Adipose tissue (tissue), 3 donors: Measurements from ENCODE around the gene ACBD4. TPM values are rescaled to one million over a fixed set of nuclear protein-coding genes. Genes with fewer than 3 reads are reported as not detected.
A peak's percentile ranks its signal among the peaks of the same experiment; 100 is the strongest.

Experiments
- H3K27ac ChIP-seq: one replicate; pipeline ENCODE4 v1.5.1; 2013; ENCODE audit warnings: low read depth, low read length
- WGBS, 3 donors: extraction: QIAGEN DNeasy Blood & Tissue Kit; methylation state at CpG; one replicate each; pipeline ENCODE4 v1.1.7; 2013; 5-methylcytosine and 5-hydroxymethylcytosine counted together
- polyA plus RNA-seq, 3 donors: library from polyadenylated mRNA; stranded (reverse); fragments of 200-250 nt; gene quantifications; one replicate each; pipeline ENCODE4 v1.2.3, GENCODE V29; 2013
- donor health status: healthy with polysubstance abuse.
- donor health status: Bipolar disorder and iron deficiency.
- donor health status: healthy.

Gene ACBD4, protein sequence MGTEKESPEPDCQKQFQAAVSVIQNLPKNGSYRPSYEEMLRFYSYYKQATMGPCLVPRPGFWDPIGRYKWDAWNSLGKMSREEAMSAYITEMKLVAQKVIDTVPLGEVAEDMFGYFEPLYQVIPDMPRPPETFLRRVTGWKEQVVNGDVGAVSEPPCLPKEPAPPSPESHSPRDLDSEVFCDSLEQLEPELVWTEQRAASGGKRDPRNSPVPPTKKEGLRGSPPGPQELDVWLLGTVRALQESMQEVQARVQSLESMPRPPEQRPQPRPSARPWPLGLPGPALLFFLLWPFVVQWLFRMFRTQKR
- 10 to 100 TPM; 11.2 to 17.4 (median 15.6) TPM for polyA plus RNA-seq

- 5 to 6% (median 6%) methylated on average over 40 of the region's 40 CpGs for WGBS, 3 donors
- no peak within 1 kb of the TSS for H3K27ac ChIP-seq
Observed at GRCh38 chr17:45135192-45135977, at the start of gene ACBD4. ACBD4 (plus strand) TSS chr17:45135687; CDS start chr17:45136145, 458 bp downstream.

DNA sequence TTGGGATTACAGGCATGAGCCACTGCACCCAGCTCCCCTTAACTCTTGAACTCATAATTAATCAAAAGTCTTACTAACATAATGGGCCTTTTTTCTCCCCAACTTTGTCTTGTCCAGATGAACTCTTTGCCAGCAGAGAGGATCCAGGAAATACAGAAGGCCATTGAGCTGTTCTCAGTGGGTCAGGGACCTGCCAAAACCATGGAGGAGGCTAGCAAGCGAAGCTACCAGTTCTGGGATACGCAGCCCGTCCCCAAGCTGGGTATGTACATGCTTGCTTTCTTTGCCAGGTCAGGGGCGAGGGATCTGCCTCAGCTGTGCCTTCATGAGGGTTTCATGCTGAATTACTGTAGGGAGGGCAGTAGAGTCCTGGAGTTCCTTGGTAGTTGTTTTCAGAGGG lies 49.1 kb upstream of the ACBD4 start:
- no peak overlapping the region for H3K27ac ChIP-seq
- 93 to 97% (median 95%) methylated on average over 4 of the region's 4 CpGs for WGBS, 3 donors

DNA sequence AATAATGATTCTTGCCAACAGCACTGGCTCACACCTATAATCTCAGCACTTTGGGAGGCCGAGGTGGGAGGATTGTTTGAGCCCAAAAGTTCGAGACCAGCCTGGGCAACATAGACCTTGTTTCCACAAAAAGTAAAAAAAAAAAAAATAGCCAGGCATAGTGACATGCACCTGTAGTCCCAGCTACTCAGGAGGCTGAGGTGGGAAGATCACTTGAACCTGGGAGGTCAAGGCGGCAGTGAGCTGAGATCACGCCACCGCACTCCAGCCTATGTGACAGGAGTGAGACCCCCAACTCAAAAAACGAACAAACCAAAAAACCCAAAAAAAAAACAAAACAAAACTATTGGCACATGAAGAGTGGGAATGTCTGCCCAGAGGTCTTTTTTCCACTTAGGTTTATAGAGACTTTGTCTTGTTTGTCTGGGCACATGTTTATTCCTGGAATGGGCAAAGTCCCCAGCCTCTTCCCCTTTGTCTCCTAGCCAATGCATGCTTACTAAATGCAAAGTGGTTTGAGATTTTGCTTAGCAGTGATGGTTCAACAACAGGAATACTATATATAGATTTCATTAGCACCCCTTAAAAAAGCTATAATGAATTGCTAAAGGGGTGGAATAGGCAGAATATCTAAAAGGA lies 48.5 kb upstream of the ACBD4 start:
- 89 to 95% (median 94%) methylated on average over 6 of the region's 6 CpGs for WGBS, 3 donors
- no peak overlapping the region for H3K27ac ChIP-seq

DNA sequence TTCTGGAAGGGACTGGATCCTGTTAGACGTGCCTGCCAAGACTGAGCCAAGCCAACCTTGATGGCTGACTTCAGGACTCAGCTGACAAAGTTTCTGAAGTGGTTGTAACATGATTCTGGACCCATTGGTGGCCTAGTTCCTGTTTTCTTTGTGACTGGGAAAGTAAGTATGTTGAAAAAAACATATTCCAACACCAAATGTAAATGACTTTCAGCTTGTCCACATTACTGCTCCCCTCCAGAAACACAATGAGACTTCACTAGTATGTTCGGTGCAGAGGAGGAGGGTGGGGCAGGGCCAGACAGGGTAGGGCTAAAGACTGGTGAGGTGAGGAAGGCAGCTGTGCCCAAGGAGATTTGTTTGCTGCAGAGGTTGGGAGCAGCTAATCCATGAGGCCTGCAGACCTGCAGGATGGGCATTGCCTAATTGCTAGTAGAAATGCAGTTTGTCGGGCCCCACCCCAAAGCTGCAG lies 47.9 kb upstream of the ACBD4 start:
- no peak overlapping the region for H3K27ac ChIP-seq
- 74 to 86% (median 80%) methylated on average over 3 of the region's 3 CpGs for WGBS, 3 donors

DNA sequence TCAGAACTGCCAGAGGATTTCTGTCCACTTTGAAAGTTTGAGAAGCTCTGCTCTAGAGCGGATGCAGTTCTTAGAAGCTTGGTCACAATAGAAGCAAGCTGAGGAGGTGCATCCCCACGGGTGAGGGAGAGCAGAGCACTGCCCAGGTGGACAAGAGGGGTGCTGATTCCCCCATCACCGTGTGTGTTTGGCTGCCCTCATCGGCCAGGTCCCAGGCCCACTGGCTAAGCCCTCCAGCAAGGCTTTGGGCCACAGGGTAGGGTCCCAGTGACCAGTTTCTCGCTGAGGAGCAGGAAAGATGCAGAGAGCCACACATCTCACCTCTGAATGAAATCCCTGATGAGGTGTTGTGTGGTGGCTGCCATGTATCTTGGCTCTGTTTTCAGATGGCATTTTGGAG lies 47.5 kb upstream of the ACBD4 start:
- 88 to 96% (median 94%) methylated on average over 5 of the region's 5 CpGs for WGBS, 3 donors

DNA sequence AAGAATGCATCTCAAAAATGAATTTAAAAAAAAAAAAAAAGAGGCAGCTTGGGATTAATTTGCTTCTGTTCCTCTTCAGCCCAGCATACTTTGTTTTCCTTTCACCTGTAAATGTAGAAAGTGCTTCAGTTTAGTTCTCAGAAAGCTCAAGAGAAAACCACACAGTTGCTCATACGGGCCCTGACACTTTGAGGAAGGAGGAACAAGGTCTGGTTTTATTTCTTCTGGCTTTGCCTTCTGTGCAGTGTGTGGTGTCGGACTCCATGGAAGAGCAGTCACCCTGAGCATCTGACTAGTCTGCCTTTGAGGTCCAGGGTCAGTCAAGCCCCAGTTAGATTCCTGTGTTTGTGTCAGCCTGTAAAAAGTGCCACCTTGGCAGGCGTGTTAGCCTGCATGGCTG lies 46.7 kb upstream of the ACBD4 start:
- WGBS, 3 donors = 76 to 89% (median 83%) methylated on average over 3 of the region's 3 CpGs

More for the DNA sequence above, 47.5 kb upstream of the ACBD4 start:
- H3K27ac ChIP-seq = no peak overlapping the region

GRCh38 chr17:45090711-45091110 lies 44.8 kb upstream of the ACBD4 start:
- H3K27ac ChIP-seq = no peak overlapping the region
- WGBS, 3 donors = 56 to 93% (median 86%) methylated on average over 3 of the region's 3 CpGs

More for the DNA sequence above, 46.7 kb upstream of the ACBD4 start:
- H3K27ac ChIP-seq = no peak overlapping the region

- 89 to 94% (median 90%) methylated on average over 11 of the region's 11 CpGs for WGBS, 3 donors
- no peak overlapping the region for H3K27ac ChIP-seq
Observed at GRCh38 chr17:45091778-45092425, 43.6 kb upstream of the ACBD4 start.

DNA sequence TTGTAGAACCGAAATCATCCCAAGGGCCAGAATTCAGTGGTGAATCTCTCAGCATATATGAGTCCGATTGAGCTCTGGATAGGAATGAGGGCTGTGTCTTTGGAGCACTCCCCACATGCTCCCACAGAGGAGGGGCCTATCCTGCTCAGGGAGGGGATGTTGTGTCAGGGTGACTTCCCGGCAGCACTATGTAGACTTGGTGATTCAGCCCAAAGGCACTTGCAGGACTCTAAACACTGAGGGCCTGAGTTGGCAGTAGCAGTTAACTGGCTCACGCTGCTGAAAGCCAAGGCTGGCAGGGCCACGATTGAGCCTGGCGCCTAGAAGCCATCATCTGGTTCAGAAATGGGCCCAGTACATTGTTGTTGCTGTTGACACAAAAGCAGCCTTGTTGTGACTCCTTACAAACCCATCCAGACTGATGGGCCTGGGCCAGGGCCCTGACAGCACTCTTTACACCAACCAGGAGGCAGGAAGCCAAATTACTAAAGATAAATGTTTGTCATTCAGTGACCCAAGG lies 42.5 kb upstream of the ACBD4 start:
- peak overlapping the region; percentile 81 for H3K27ac ChIP-seq
- 49 to 77% (median 52%) methylated on average over 6 of the region's 6 CpGs for WGBS, 3 donors

- peak overlapping the region; percentile 81 for H3K27ac ChIP-seq
- WGBS, 3 donors = 70 to 76% (median 70%) methylated on average over 13 of the region's 13 CpGs
Observed at GRCh38 chr17:45093444-45094110, 41.9 kb upstream of the ACBD4 start.

- no peak overlapping the region for H3K27ac ChIP-seq
- 71 to 80% (median 79%) methylated on average over 3 of the region's 3 CpGs for WGBS, 3 donors
Observed at GRCh38 chr17:45096141-45096540, 39.3 kb upstream of the ACBD4 start.

- no peak overlapping the region for H3K27ac ChIP-seq
- WGBS, 3 donors = 91 to 93% (median 92%) methylated on average over 11 of the region's 11 CpGs
Observed at GRCh38 chr17:45096926-45097325, 38.6 kb upstream of the ACBD4 start.

DNA sequence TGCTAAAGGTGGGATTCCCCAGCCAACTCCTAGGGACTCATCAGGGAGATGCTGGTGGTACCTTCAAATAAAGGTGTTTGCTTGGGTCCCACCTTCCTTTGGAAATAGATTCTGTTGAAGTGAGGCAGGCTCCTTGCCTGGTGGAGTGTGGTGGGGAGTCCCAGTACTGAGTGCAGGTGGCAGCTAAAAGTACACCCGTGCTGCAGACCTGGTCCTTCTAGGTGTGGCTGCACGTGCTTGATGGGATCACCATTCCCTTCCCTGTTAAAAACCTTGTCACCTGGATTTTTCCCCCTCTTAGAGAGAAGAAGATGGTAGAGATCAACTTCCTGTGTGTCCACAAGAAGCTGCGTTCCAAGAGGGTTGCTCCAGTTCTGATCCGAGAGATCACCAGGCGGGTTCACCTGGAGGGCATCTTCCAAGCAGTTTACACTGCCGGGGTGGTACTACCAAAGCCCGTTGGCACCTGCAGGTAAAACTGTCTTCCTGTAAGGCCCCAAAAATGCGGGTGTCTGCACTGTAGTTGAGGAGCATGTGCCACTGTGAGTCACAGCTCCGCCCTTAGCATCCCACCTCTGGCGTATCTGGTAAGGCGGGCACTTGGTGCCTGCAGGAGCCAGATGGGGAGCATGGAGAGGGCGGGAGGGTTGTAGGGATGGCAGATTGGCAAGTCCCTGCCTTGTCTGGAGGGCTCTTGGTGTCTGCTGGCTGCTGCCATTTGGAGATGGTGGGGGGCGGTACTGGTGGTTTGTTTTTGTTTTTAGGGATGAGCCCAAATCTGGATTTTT lies 37.2 kb upstream of the ACBD4 start:
- 82 to 88% (median 83%) methylated on average over 13 of the region's 13 CpGs for WGBS, 3 donors
- no peak overlapping the region for H3K27ac ChIP-seq

GRCh38 chr17:45098869-45099616 lies 36.4 kb upstream of the ACBD4 start:
- no peak overlapping the region for H3K27ac ChIP-seq
- WGBS, 3 donors = 43 to 52% (median 50%) methylated on average over 9 of the region's 9 CpGs

GRCh38 chr17:45101546-45101882 lies 34.0 kb upstream of the ACBD4 start:
- no peak overlapping the region for H3K27ac ChIP-seq
- 57 to 79% (median 75%) methylated on average over 9 of the region's 9 CpGs for WGBS, 3 donors

DNA sequence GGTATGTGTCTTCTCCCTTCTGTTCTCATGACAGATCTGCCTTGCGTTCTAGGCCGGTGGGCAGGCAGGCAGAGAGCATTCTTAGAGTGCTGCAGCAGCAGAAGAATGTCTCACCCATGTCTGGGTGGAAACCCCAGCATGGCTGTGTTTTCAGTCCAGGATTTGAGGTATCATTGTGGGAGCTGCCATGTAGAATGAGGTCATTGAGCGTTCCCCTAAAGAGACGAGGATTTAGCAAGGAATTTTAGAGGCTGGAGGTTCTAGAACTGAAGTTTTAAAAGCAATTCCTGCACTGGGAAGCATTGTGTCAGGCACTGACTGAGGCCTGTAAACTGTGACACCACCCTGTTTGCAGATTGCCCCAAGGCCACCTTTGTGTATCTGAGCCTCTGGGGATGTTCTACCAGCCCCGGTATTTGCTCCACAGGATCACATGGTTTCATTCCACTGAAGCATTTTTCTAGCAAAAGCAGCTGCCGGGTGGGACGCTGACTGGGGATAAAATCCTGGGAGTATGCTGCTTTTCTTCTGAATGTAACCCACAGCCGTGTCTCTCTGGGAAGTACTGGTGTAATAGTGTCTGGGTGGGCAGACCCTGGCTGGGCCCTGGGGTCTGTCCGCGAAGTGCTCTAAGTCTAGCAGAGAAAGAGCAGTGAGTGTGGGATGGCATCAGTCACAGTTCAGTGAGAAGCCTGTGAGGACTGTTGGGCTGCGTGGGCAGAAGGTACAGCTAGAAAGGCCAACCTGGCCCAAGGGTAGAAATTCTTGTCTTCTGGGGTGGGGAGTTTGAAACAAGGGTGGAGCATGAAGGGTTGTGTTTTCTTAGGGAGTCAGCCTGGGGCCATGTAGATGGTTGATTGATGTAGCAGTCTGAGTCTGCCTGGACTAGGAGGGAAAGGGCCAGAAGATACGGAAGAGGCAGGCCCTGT lies 33.3 kb upstream of the ACBD4 start:
- no peak overlapping the region for H3K27ac ChIP-seq
- 71 to 83% (median 81%) methylated on average over 12 of the region's 12 CpGs for WGBS, 3 donors
